ENCODE data around the gene NHLRC3. TPM values are rescaled to one million over a fixed set of nuclear protein-coding genes. Genes with fewer than 3 reads are reported as not detected.

The NHLRC3 gene
- total and polyA plus RNA-seq, 4 donors = 9.0 to 60.3 (median 18.1) TPM

- Histone ChIP-seq H3K27ac (ENCODE audit: low read depth in 1 of 2, low read length in 1 of 2) (no peak overlapping the region), H3K27me3 (ENCODE audit: control insufficient read depth in 3 of 3, insufficient read depth in 3 of 3, low read length in 2 of 3) (no peaks in the 10 kb centered on the region), H3K9ac (ENCODE audit: insufficient read depth in 1 of 2, low read length in 2 of 2) (no peak overlapping the region), H3K36me3 (ENCODE audit: control insufficient read depth in 4 of 4, insufficient read depth in 4 of 4, low read length in 4 of 4) (peaks cover 4 to 7% (median 6%) of the 10 kb centered on the region in 4 donors), H3K4me1 (ENCODE audit: control insufficient read depth in 5 of 5, insufficient read depth in 5 of 5, low read length in 5 of 5) (peaks cover 0 to 9% (median 0%) of the 10 kb centered on the region in 5 donors), H3K9me3 (ENCODE audit: control insufficient read depth in 4 of 4, insufficient read depth in 3 of 4, low read length in 3 of 4) (no peaks in the 10 kb centered on the region), H3K4me3 (no peak overlapping the region)
- WGBS, 2 donors = 85 to 86% methylated on average over 6 of the region's 6 CpGs
- TF ChIP-seq, protein P1, sequence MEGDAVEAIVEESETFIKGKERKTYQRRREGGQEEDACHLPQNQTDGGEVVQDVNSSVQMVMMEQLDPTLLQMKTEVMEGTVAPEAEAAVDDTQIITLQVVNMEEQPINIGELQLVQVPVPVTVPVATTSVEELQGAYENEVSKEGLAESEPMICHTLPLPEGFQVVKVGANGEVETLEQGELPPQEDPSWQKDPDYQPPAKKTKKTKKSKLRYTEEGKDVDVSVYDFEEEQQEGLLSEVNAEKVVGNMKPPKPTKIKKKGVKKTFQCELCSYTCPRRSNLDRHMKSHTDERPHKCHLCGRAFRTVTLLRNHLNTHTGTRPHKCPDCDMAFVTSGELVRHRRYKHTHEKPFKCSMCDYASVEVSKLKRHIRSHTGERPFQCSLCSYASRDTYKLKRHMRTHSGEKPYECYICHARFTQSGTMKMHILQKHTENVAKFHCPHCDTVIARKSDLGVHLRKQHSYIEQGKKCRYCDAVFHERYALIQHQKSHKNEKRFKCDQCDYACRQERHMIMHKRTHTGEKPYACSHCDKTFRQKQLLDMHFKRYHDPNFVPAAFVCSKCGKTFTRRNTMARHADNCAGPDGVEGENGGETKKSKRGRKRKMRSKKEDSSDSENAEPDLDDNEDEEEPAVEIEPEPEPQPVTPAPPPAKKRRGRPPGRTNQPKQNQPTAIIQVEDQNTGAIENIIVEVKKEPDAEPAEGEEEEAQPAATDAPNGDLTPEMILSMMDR (IDR thresholded peaks at IDR 0.05; ENCODE audit: control extremely low read depth, extremely low read depth) = no peak
- no peak for DNase-seq
- no peak for ATAC-seq (ENCODE audit: insufficient read depth, low FRiP score)
Observed at GRCh38 chr13:39052944-39053343, 14.7 kb downstream of the NHLRC3 start.

GRCh38 chr13:39054112-39054511, 15.9 kb downstream of the NHLRC3 start:
- peaks cover 2 to 7% (median 6%) of the 10 kb centered on the region in 4 donors for H3K36me3 ChIP-seq (ENCODE audit: control insufficient read depth in 4 of 4, insufficient read depth in 4 of 4, low read length in 4 of 4)
- no peak overlapping the region for H3K27ac ChIP-seq (ENCODE audit: low read depth in 1 of 2, low read length in 1 of 2)
- no peaks in the 10 kb centered on the region for H3K27me3 ChIP-seq (ENCODE audit: control insufficient read depth in 3 of 3, insufficient read depth in 3 of 3, low read length in 2 of 3)
- no peak overlapping the region for H3K4me3 ChIP-seq
- TF ChIP-seq, protein P1 (IDR thresholded peaks at IDR 0.05; ENCODE audit: control extremely low read depth, extremely low read depth) = no peak
- ATAC-seq (ENCODE audit: insufficient read depth, low FRiP score) (no peak), DNase-seq (no peak)
- no peak overlapping the region for H3K9ac ChIP-seq (ENCODE audit: insufficient read depth in 1 of 2, low read length in 2 of 2)
- 61 to 74% methylated on average over 3 of the region's 3 CpGs for WGBS, 2 donors
- H3K9me3 ChIP-seq (ENCODE audit: control insufficient read depth in 4 of 4, insufficient read depth in 3 of 4, low read length in 3 of 4) = no peaks in the 10 kb centered on the region
- no peaks in the 10 kb centered on the region for H3K4me1 ChIP-seq (ENCODE audit: control insufficient read depth in 5 of 5, insufficient read depth in 5 of 5, low read length in 5 of 5)

GRCh38 chr13:39056018-39056417, 17.8 kb downstream of the NHLRC3 start:
- H3K4me3 ChIP-seq = no peak overlapping the region
- 96 to 100% methylated on average over 1 of the region's 1 CpG for WGBS, 2 donors
- no peak overlapping the region for H3K27ac ChIP-seq (ENCODE audit: low read depth in 1 of 2, low read length in 1 of 2)
- H3K9me3 ChIP-seq (ENCODE audit: control insufficient read depth in 4 of 4, insufficient read depth in 3 of 4, low read length in 3 of 4) = no peaks in the 10 kb centered on the region
- H3K36me3 ChIP-seq (ENCODE audit: control insufficient read depth in 4 of 4, insufficient read depth in 4 of 4, low read length in 4 of 4) = peaks cover 2 to 7% (median 6%) of the 10 kb centered on the region in 4 donors
- DNase-seq = no peak
- H3K4me1 ChIP-seq (ENCODE audit: control insufficient read depth in 5 of 5, insufficient read depth in 5 of 5, low read length in 5 of 5) = no peaks in the 10 kb centered on the region
- no peak overlapping the region for H3K9ac ChIP-seq (ENCODE audit: insufficient read depth in 1 of 2, low read length in 2 of 2)
- TF ChIP-seq, protein P1 (IDR thresholded peaks at IDR 0.05; ENCODE audit: control extremely low read depth, extremely low read depth) = no peak
- no peak for ATAC-seq (ENCODE audit: insufficient read depth, low FRiP score)
- H3K27me3 ChIP-seq (ENCODE audit: control insufficient read depth in 3 of 3, insufficient read depth in 3 of 3, low read length in 2 of 3) = no peaks in the 10 kb centered on the region

DNA sequence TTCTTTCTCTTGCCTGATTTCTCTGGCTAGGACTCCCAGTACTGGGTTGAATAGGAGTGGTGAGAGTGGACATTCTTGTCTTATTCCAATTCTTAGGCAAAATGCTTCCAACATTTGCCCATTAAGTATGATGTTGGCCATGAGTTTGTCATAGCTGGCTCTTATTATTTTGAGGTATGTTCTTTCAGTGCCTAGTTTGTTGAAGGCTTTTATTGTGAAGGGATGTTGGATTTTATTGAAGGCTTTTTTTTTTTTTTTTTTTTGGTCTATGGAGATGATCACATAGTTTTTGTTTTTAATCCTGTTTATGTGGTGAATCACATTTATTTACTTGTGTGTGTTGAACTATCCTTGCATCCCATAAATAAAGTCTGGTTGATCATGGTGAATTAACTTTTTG, 19.8 kb downstream of the NHLRC3 start:
- Histone ChIP-seq H3K27me3 (ENCODE audit: control insufficient read depth in 3 of 3, insufficient read depth in 3 of 3, low read length in 2 of 3) (no peaks in the 10 kb centered on the region), H3K36me3 (ENCODE audit: control insufficient read depth in 4 of 4, insufficient read depth in 4 of 4, low read length in 4 of 4) (peaks cover 1 to 6% (median 4%) of the 10 kb centered on the region in 4 donors), H3K4me3 (no peak overlapping the region), H3K27ac (ENCODE audit: low read depth in 1 of 2, low read length in 1 of 2) (no peak overlapping the region), H3K4me1 (ENCODE audit: control insufficient read depth in 5 of 5, insufficient read depth in 5 of 5, low read length in 5 of 5) (no peaks in the 10 kb centered on the region), H3K9me3 (ENCODE audit: control insufficient read depth in 4 of 4, insufficient read depth in 3 of 4, low read length in 3 of 4) (no peaks in the 10 kb centered on the region), H3K9ac (ENCODE audit: insufficient read depth in 1 of 2, low read length in 2 of 2) (no peak overlapping the region)
- ATAC-seq (ENCODE audit: insufficient read depth, low FRiP score) (no peak), DNase-seq (no peak)
- TF ChIP-seq, protein P1 (IDR thresholded peaks at IDR 0.05; ENCODE audit: control extremely low read depth, extremely low read depth) = no peak

All from lung (tissue), 12 donors.